Neural cell (in vitro differentiated cells): Measurements from ENCODE around the gene ZNF638.

Source experiments
- CTCF ChIP-seq: fragments of 450-650 bp; IDR thresholded peaks from 2 replicates; pipeline ENCODE4 v1.5.1; 2014; ENCODE audit warnings: antibody characterized with exemption, mild to moderate bottlenecking, moderate library complexity; ENCODE audit not compliant: poor library complexity, severe bottlenecking
- EP300 ChIP-seq: fragments of 450-650 bp; conservative IDR thresholded peaks from 2 replicates; pipeline ENCODE4 v1.6.1; 2014; ENCODE audit warnings: antibody characterized with exemption, mild to moderate bottlenecking, moderate library complexity; ENCODE audit not compliant: poor library complexity, severe bottlenecking
- EZH2 ChIP-seq: fragments of 200-600, 300-800 bp; shearing (Covaris generic), sonication (generic); IDR thresholded peaks from 2 replicates; pipeline ENCODE4 v1.6.1; 2014; ENCODE audit warnings: antibody characterized with exemption, low read length, borderline replicate concordance, mild to moderate bottlenecking; ENCODE audit not compliant: insufficient read depth, poor library complexity, severe bottlenecking
- POLR2AphosphoS5 ChIP-seq: IDR thresholded peaks from 2 replicates; pipeline ENCODE4 v1.6.1; 2012
- REST ChIP-seq: IDR thresholded peaks from 2 replicates; pipeline ENCODE4 v1.6.1; 2012; ENCODE audit warnings: borderline replicate concordance
- SMC3 ChIP-seq: fragments of 450-650 bp; conservative IDR thresholded peaks from 2 replicates; pipeline ENCODE4 v1.6.1; 2014; ENCODE audit warnings: antibody characterized with exemption, mild to moderate bottlenecking, moderate library complexity; ENCODE audit not compliant: poor library complexity
- TAF1 ChIP-seq: IDR thresholded peaks from 2 replicates; pipeline ENCODE4 v1.6.1; 2012; ENCODE audit warnings: low read depth

- no peak for TF ChIP-seq TAF1
- TF ChIP-seq CTCF = no peak
- no peak for TF ChIP-seq REST
- no peak for TF ChIP-seq EZH2
- TF ChIP-seq POLR2AphosphoS5 = no peak
- TF ChIP-seq EP300 = no peak
- no peak for TF ChIP-seq SMC3
These were observed 127.0 kb downstream of the ZNF638 start for GRCh38 chr2:71458413-71459083.
